HG02981 (cell line): Measurements from ENCODE around the gene PPP6R1.

Source experiments
- ATAC-seq: cut with Tn5 transposase; IDR thresholded peaks from one replicate; pipeline ENCODE4 v1.9.1; 2021; ENCODE audit warnings: mild to moderate bottlenecking, moderate library complexity; ENCODE audit not compliant: unreplicated experiment

Gene PPP6R1

GRCh38 chr19:55246462-55247451, 12.1 kb downstream of the PPP6R1 start:
- no peak for ATAC-seq

- ATAC-seq, result no peak
These were observed 13.4 kb downstream of the PPP6R1 start for GRCh38 chr19:55245236-55245904.

- no peak for ATAC-seq
These were observed 14.7 kb downstream of the PPP6R1 start for GRCh38 chr19:55244004-55244680.

GRCh38 chr19:55242517-55242916, 16.3 kb downstream of the PPP6R1 start:
- ATAC-seq, result no peak

GRCh38 chr19:55241935-55242464, 16.8 kb downstream of the PPP6R1 start:
- no peak for ATAC-seq

- ATAC-seq, result no peak
These were observed 17.5 kb downstream of the PPP6R1 start for GRCh38 chr19:55241143-55241934.

GRCh38 chr19:55240713-55241020, 18.1 kb downstream of the PPP6R1 start:
- ATAC-seq, result no peak

GRCh38 chr19:55239004-55239403, 19.8 kb downstream of the PPP6R1 start:
- ATAC-seq, result no peak

GRCh38 chr19:55238030-55238429, 20.8 kb downstream of the PPP6R1 start:
- no peak for ATAC-seq

GRCh38 chr19:55232986-55233385, 25.8 kb downstream of the PPP6R1 start:
- no peak for ATAC-seq

- no peak for ATAC-seq
These were observed 26.6 kb downstream of the PPP6R1 start for GRCh38 chr19:55232286-55232602.

- no peak for ATAC-seq
These were observed 27.2 kb downstream of the PPP6R1 start for GRCh38 chr19:55231391-55232285.

GRCh38 chr19:55230780-55231179, 28.0 kb downstream of the PPP6R1 start:
- no peak for ATAC-seq

- ATAC-seq, result no peak
These were observed 28.5 kb downstream of the PPP6R1 start for GRCh38 chr19:55230329-55230728.

- ATAC-seq, result no peak
These were observed 29.0 kb downstream of the PPP6R1 start for GRCh38 chr19:55229789-55230182.

- no peak for ATAC-seq
These were observed 29.6 kb downstream of the PPP6R1 start for GRCh38 chr19:55229145-55229788.

GRCh38 chr19:55228403-55229031, 30.3 kb downstream of the PPP6R1 start, which contains the start of gene TMEM86B:
Gene TMEM86B, minus strand, starts transcription at chr19:55228763. Its CDS starts 22 bp downstream, at chr19:55228741.
- no peak for ATAC-seq

- ATAC-seq, result no peak
These were observed 30.8 kb downstream of the PPP6R1 start for GRCh38 chr19:55228015-55228391.
